NB4 (cell line): ENCODE data around the gene CLCNKB.

Source experiments
- DNase-seq: peaks from one replicate; pipeline ENCODE4 v3.0.0; 2010; ENCODE audit warnings: low read depth
- H3K4me3 ChIP-seq: one replicate; pipeline ENCODE4 v1.5.1; 2011; ENCODE audit warnings: mild to moderate bottlenecking, low read depth, low read length, moderate library complexity
- MYC ChIP-seq: IDR thresholded peaks from 2 replicates; pipeline ENCODE4 v1.6.1; 2011; ENCODE audit warnings: low read depth, low read length
- POLR2A ChIP-seq: IDR thresholded peaks from 2 replicates; pipeline ENCODE4 v1.6.1; 2011; ENCODE audit warnings: mild to moderate bottlenecking; ENCODE audit not compliant: insufficient read length; ENCODE audit errors: extremely low read depth
- TF ChIP-seq, protein P1 (sequence below): IDR thresholded peaks from 2 replicates; pipeline ENCODE4 v1.6.1; 2011; ENCODE audit warnings: low read depth, low read length
- TF ChIP-seq, protein P2 (sequence below): IDR thresholded peaks from one replicate; pipeline ENCODE4 v1.5.1; 2012; ENCODE audit warnings: low read depth, low read length

The CLCNKB gene

DNA sequence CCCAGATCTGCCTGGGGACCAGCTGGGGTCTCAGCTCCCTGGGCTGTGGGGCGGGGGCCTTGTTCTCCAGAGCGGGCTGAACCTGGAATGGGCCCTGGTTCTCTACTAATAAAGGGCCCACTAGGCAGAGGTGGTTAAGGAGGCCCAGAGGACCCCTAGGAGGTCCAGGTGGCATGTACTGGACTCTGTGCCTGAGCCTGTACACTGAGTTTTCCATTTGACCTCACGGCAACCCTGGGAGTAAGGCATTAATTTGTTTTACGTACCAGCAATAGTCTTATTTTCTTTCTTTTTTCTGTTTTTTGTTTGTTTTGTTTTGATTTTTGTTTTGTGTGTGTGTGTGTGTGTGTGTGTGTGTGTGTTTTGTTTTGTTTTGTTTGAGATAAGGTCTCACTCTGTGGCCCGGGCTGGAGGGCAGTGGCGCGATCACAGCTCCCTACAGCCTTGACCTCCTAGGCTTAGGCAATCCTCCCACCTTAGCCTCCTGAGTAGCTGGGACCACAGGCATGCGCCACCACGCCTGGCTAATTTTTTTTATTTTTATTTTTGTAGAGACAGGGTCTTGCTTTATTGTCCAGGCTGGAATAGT lies 49.4 kb downstream of the CLCNKB start:
- TF ChIP-seq MYC (no peak), POLR2A (no peak)
- TF ChIP-seq, protein P1, sequence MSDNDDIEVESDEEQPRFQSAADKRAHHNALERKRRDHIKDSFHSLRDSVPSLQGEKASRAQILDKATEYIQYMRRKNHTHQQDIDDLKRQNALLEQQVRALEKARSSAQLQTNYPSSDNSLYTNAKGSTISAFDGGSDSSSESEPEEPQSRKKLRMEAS, result no peak
- TF ChIP-seq, protein P2, sequence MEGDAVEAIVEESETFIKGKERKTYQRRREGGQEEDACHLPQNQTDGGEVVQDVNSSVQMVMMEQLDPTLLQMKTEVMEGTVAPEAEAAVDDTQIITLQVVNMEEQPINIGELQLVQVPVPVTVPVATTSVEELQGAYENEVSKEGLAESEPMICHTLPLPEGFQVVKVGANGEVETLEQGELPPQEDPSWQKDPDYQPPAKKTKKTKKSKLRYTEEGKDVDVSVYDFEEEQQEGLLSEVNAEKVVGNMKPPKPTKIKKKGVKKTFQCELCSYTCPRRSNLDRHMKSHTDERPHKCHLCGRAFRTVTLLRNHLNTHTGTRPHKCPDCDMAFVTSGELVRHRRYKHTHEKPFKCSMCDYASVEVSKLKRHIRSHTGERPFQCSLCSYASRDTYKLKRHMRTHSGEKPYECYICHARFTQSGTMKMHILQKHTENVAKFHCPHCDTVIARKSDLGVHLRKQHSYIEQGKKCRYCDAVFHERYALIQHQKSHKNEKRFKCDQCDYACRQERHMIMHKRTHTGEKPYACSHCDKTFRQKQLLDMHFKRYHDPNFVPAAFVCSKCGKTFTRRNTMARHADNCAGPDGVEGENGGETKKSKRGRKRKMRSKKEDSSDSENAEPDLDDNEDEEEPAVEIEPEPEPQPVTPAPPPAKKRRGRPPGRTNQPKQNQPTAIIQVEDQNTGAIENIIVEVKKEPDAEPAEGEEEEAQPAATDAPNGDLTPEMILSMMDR, result no peak
- no peak for DNase-seq
- no peak overlapping the region for H3K4me3 ChIP-seq

DNA sequence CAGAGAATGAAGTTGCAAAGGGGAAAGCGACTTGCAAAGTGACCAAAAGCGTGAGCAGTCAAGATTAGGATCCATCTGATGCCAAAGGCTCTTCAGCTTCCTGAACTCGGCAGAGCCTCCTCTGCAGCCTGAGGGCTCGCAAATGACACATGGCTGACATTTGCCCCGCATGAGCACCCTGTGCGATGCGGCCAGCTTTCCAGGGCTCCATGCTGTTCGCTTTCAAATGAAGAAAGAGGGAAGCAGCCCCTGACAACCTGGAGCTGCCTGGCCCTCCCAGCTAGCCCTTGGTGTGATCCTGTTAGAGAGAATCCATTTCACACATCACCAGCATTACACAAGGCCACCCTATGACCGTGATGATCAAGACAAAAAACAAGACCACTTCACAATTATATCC lies 50.0 kb downstream of the CLCNKB start:
- TF ChIP-seq, protein P1, result no peak
- TF ChIP-seq MYC, result no peak
- TF ChIP-seq, protein P2, result no peak
- no peak for TF ChIP-seq POLR2A
- no peak overlapping the region for H3K4me3 ChIP-seq
- no peak for DNase-seq

DNA sequence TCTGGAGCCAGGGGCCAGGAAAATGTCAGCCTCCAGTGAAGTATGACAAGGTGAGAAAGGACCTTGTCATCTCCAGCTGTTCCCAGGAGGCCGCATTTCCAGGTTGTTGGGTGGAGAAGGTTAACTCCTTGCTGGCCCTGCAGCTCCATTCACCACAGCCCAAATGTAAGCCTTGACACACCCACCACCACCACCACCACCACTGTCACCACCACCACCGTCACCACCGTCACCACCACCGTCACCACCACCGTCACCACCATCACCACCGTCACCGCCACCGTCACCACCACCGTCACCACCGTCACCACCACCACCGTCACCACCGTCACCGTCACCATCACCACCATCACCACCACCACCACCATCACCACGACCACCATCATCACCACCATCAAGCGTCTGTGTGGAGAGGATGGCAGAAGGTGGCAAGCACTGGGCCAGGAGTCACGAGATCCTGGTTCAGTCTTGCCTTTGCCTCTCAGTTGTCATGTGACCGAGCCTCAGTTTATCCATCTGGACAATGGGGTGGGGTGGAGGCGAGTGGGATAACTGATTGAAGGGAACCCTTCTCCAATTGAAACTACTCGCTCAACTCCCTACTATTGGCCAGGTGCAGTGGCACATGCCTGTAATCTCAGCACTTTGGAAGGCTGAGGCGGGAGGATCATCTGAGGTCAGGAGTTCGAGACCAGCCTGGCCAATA lies 51.0 kb downstream of the CLCNKB start:
- TF ChIP-seq, protein P1, result no peak
- no peak for DNase-seq

DNA sequence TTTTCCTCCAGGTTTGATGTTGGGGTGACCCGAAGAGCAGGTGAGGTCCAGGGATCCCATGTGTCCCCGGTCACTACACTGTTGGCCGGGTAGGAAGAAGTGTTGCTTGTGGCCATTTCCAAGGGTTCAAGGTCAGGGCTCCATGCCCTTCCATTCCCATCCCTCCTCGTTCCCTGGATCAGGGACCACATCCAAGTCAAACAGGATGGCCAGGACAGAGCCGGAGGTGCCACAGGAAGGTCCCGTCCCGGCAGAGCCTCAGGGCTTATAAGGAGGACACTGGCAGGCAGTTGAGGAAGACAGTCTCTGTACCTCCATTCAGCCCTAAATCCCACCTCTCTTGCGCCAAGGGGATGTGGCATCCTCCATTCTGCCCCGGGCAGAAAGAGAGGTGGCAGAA lies 51.9 kb downstream of the CLCNKB start:
- H3K4me3 ChIP-seq, result no peak overlapping the region
- no peak for DNase-seq
- TF ChIP-seq MYC (no peak), POLR2A (no peak)
- TF ChIP-seq, protein P2, result no peak
- TF ChIP-seq, protein P1, result no peak

More for the DNA sequence above, 51.0 kb downstream of the CLCNKB start:
- H3K4me3 ChIP-seq, result no peak overlapping the region

DNA sequence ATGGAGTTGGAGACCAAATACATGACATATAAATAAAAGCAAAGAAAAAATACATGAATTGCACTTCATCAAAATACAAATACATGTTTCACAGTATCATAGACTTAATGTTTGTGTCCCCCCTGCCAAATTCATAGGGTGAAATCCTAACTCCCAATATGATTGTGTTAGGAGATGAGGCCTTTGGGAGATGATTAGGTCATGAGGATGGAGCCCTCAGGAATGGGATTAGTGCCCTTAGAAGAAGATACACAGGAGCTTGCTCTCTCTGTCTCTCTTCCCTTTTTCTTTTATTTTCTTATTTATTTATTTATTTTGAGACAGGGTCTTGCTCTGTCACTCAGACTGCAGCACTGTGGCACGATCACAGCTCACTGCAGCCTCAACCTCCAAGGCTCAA lies 55.8 kb downstream of the CLCNKB start:
- H3K4me3 ChIP-seq, result no peak overlapping the region
- TF ChIP-seq, protein P1, result no peak
- no peak for TF ChIP-seq MYC
- no peak for TF ChIP-seq POLR2A
- TF ChIP-seq, protein P2, result no peak

DNA sequence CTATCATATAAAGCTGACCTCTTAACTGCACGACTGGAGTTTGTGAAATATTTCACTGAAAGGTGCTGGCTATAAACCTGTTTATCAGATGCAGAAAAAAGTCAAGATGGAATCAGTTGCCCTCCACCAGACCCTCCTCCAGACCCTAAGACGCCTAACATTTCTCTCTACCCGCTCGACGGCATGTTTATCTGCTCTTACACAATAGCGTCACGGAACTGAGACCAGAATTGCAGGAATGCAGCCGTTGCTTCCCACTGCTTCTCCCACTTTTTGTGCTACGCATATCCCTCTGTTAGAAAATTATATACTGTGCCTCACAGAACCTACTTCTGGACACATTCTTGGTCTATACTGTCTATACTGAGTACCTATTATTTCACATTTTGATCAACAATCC lies 58.0 kb downstream of the CLCNKB start:
- TF ChIP-seq POLR2A (no peak), MYC (no peak)
- TF ChIP-seq, protein P2, result no peak
- TF ChIP-seq, protein P1, result no peak

More for the DNA sequence above, 55.8 kb downstream of the CLCNKB start:
- no peak for DNase-seq

More for the DNA sequence above, 58.0 kb downstream of the CLCNKB start:
- DNase-seq, result no peak
- no peak overlapping the region for H3K4me3 ChIP-seq
